ENCODE data around the gene RALGAPA2.

The RALGAPA2 gene

GRCh38 chr20:20712474-20713243 lies at the start of gene RALGAPA2:
RALGAPA2 (minus strand) TSS chr20:20712644; CDS start chr20:20712480, 164 bp downstream.
- peak; percentile 77 to 100 (median 97) for DNase-seq

DNA sequence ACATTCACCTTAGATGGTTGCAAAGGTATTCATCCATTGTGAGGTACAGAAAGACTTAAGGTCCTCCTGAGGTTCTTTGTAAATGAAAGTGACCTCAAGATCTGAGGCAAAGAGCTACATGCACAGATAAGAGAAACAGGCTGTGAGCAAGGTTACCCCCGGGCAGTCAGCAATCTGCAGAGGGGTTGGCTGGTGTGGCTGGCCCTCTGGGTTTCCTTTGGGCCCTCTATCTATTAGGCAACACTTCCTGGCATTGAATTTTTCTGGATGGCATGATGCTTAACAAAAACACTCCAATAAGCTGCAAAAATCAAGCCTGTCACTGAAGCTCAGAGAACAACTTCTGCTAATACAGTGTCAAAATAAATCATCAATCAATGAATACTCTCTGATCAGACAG lies 48.9 kb upstream of the RALGAPA2 start:
- no peak for DNase-seq

DNA sequence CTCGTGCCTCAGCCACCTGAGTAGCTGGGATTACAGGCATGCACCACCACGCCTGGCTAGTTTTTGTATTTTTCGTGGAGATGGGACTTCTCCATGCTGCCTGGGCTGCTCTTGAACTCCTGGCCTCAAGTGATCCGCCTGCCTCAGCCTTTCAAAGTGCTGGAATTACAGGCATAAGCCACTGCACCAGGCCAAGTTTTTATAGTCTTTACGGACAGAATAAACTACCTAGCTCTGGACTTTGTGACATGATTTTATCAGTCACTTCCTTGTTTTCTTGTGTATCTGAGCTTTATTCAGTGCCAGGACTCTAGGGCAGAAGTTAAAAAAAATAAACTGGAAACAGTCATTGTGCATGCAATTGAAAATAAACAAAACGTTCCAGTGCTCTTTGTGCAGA lies 46.7 kb upstream of the RALGAPA2 start:
- peak in 1 of 58 donors; percentile 10 for DNase-seq

GRCh38 chr20:20755674-20756319 lies 43.4 kb upstream of the RALGAPA2 start:
- no peak for DNase-seq

- no peak for DNase-seq
These were observed 42.8 kb upstream of the RALGAPA2 start for GRCh38 chr20:20755231-20755630.

- no peak for DNase-seq
These were observed 42.3 kb upstream of the RALGAPA2 start for GRCh38 chr20:20754714-20755113.

- DNase-seq: no peak
These were observed 40.3 kb upstream of the RALGAPA2 start for GRCh38 chr20:20752712-20753111.

- no peak for DNase-seq
These were observed 34.9 kb upstream of the RALGAPA2 start for GRCh38 chr20:20747298-20747697.

DNA sequence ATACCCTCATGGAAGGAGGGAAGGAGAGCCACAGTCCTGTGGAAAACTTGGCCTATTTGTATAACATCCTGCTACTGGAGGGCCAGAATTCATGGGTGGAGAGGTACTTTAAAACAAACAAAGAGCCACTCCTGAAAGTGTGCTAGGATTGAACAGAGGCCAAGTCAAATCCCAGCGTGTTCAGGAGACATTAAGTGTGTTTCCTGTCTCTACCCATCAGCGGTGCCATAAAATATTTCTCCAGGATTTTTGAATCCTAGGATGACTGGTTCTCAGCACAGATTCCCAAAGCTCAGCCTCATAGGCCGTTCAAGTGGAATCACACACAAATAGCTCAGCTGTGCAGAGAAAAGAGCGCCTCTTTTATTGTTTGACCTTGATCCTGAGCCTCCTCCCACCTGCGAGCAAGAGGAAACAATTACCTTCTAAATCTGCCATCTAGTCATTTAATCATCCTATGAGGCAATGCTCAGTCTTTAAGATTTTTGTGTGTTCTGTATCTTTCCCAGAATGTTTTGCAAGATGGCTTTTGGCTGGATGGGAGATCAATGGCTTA lies 31.8 kb upstream of the RALGAPA2 start:
- no peak for DNase-seq

- peak in 54 of 58 donors; percentile 25 to 88 (median 64) for DNase-seq
These were observed 31.2 kb upstream of the RALGAPA2 start for GRCh38 chr20:20743511-20744169.

- no peak for DNase-seq
These were observed 28.9 kb upstream of the RALGAPA2 start for GRCh38 chr20:20741087-20742045.

DNA sequence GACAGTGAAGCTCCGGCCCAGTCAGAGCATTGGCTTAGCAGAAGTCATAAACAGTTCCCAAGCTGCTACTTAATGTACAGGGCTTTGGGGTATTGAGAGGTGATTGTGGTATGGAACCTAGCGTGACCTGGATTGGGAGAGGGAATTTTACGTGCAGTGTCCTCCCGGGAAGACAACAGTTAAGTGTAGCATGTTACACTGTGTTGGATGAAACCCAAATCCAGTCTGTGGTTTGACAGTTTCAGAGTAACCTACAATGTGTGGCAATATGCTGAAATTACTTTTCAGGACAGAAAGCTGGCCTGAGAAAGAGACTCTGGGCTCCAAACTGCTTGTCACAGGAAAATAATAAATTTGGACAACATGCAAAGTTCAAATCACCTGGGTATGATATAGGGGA lies 28.1 kb upstream of the RALGAPA2 start:
- DNase-seq: no peak

DNA sequence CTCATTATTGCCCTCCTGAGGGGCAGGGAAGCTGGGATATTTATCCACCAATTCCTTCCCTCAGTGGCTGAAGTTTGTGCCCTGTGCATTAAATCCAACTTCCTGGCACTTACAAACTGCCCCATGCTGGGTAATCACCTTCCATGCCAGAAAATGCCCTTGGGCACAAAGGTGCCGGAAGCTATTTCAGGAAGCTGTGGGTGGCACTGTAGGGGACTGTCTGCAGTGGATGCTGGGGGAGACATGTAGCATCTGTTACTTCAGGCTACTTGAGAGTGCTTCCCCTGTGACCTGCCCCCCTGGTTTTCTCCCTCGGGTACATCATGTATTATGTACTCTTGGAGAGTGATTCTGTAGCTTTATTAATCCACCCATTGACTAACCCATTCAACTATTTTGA lies 24.7 kb upstream of the RALGAPA2 start:
- no peak for DNase-seq

DNA sequence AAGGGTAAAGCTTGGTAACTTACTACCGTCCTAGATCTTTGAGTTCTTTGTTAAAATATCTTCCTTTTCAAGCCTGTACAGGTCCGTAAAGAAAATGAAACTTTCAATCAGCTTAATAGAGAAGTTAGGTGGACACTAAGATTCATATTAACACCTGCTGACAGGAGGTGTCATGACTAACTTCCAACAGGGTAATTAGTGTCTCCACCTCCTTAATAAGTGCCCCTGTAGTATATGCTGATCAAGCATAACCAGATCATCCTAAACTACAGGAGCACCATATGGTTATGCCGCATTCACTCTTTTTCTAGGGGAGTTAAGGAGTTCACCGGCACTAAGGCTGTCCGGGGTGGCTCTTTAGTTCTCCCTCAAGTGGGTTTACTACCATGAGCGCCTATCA lies 23.9 kb upstream of the RALGAPA2 start:
- DNase-seq: no peak

- peak in 1 of 58 donors; percentile 7 for DNase-seq
These were observed 22.1 kb upstream of the RALGAPA2 start for GRCh38 chr20:20734475-20734948.

DNA sequence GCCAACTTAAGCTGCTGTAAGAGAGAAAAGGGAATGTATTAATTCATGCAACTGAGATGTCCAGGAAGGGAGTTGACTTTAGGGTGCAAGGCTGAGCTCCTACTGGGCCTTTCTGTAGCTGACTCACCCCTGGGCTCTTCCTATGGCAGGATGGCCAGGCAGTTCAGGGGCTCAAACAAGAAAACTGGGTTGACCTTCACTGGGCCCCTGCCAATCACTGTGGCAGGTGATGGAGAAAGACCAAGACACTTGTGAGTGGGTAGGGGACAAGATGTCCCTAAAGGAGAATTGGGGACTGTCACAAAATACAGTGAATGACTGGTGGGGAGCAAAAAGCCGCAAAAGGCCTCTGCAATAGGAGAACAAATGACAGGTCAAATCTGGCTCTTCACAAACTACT lies 21.5 kb upstream of the RALGAPA2 start:
- DNase-seq: no peak

DNA sequence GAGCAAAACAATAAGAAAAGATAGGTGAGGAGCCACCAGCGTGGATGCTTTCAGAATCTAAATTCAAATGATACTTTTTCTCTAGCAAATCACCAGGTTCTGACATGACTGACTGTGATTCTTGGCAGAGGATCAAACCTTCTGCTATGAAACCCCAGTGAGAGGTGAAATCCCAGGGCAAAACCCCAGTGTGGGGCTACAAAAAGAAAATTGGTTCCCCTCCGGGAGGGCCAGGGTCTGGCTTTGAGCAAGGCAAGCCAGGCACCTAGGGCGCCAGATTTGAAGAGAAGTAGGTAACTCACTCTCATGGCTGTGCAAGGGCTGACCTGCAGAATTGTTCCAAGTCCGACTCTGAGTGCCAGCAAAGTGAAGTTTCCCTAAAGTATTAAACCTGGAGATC lies 20.2 kb upstream of the RALGAPA2 start:
- DNase-seq: no peak

GRCh38 chr20:20731945-20732296 lies 19.5 kb upstream of the RALGAPA2 start:
- DNase-seq: no peak

GRCh38 chr20:20731000-20731944 lies 18.8 kb upstream of the RALGAPA2 start:
- DNase-seq: no peak

DNA sequence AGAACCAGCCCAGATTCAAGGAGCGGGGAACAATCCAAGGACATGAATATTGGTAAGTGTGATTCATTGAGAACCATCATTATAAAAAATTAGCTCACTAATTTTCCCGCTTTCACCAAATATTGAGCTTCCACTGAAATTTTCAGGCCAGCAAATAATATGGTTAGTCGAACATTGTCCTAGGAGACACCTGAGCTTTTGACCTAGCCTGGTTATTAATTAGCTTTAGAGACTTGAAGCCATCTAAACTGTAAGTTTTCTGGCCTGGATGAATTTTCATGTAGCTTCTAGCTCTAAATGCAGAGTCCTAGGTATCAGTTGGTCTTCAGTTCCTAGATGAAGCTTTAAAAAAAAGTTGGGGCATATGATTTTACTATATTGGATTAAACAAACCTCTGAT lies 17.1 kb upstream of the RALGAPA2 start:
- no peak for DNase-seq
